ENCODE measurements around the gene ARHGAP42. TPM values are rescaled to one million over a fixed set of nuclear protein-coding genes. Genes with fewer than 3 reads are reported as not detected.

The ARHGAP42 gene
- total and polyA plus RNA-seq, 4 donors, result 3.8 to 17.2 (median 12.0) TPM

GRCh38 chr11:100759106-100759505 is 72.0 kb downstream of the ARHGAP42 start:
- 72% methylated on average over 2 of the region's 2 CpGs for WGBS
- Histone ChIP-seq H3K4me1 (ENCODE audit: control insufficient read depth in 4 of 4, insufficient read depth in 4 of 4, low read length in 3 of 4) (peaks cover 0 to 16% (median 10%) of the 10 kb centered on the region in 4 donors), H3K36me3 (ENCODE audit: control insufficient read depth in 4 of 4, insufficient read depth in 3 of 4, low read depth in 1 of 4, low read length in 3 of 4) (no peaks in the 10 kb centered on the region), H3K9me3 (ENCODE audit: control insufficient read depth in 4 of 4, low read length in 3 of 4) (no peaks in the 10 kb centered on the region), H3K27ac (ENCODE audit: low read depth in 1 of 2, low read length in 2 of 2) (no peak overlapping the region), H3K9ac (ENCODE audit: low read depth in 1 of 2, low read length in 2 of 2) (no peak overlapping the region), H3K27me3 (ENCODE audit: control insufficient read depth in 4 of 4, insufficient read depth in 4 of 4, low read length in 3 of 4) (no peaks in the 10 kb centered on the region), H3K4me3 (ENCODE audit: low read depth in 1 of 3, low read length in 3 of 3) (no peak overlapping the region)
- no peak for DNase-seq (ENCODE audit: low spot score)
- TF ChIP-seq HNF4G (IDR thresholded peaks at IDR 0.05) (no peak), RAD21 (IDR thresholded peaks at IDR 0.05) (no peak), GABPA (IDR thresholded peaks at IDR 0.05 in 1 of 2, conservative IDR thresholded peaks at IDR 0.05 in 1 of 2) (no peak), RXRA (IDR thresholded peaks at IDR 0.05) (no peak), TAF1 (conservative IDR thresholded peaks at IDR 0.05) (no peak), FOXA2 (IDR thresholded peaks at IDR 0.05) (no peak), YY1 (IDR thresholded peaks at IDR 0.05) (no peak), EGR1 (IDR thresholded peaks at IDR 0.05; ENCODE audit: low read depth in 2 of 2) (no peak), MAX (IDR thresholded peaks at IDR 0.05) (no peak), HNF4A (conservative IDR thresholded peaks at IDR 0.05) (no peak), REST (IDR thresholded peaks at IDR 0.05) (no peak)

DNA sequence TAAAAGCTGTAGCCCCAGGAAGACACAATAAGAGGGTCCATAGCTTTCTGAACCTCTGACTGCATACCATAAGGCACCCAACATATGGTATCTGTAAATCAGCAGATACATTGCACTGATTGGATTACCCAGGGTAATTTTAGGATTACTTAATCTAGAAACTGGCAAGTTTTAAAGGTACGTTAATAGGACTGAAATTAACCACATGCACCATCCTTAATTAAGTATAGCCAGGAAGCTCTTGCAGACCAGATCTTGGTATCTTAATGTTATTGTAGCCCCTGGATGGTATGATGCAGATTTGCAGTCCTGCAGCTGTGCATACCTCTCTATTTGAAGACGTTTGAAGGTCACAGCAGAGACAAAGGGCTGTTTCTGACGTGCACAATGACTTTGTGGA is 72.8 kb downstream of the ARHGAP42 start:
- Histone ChIP-seq H3K27me3 (ENCODE audit: control insufficient read depth in 4 of 4, insufficient read depth in 4 of 4, low read length in 3 of 4) (no peaks in the 10 kb centered on the region), H3K4me1 (ENCODE audit: control insufficient read depth in 4 of 4, insufficient read depth in 4 of 4, low read length in 3 of 4) (peaks cover 0 to 16% (median 10%) of the 10 kb centered on the region in 4 donors), H3K9me3 (ENCODE audit: control insufficient read depth in 4 of 4, low read length in 3 of 4) (no peaks in the 10 kb centered on the region), H3K27ac (ENCODE audit: low read depth in 1 of 2, low read length in 2 of 2) (no peak overlapping the region), H3K4me3 (ENCODE audit: low read depth in 1 of 3, low read length in 3 of 3) (no peak overlapping the region), H3K9ac (ENCODE audit: low read depth in 1 of 2, low read length in 2 of 2) (no peak overlapping the region), H3K36me3 (ENCODE audit: control insufficient read depth in 4 of 4, insufficient read depth in 3 of 4, low read depth in 1 of 4, low read length in 3 of 4) (no peaks in the 10 kb centered on the region)
- 81% methylated on average over 3 of the region's 3 CpGs for WGBS
- no peak for DNase-seq (ENCODE audit: low spot score)
- TF ChIP-seq TAF1 (conservative IDR thresholded peaks at IDR 0.05), result no peak
- TF ChIP-seq REST (IDR thresholded peaks at IDR 0.05), result no peak
- no peak for TF ChIP-seq RAD21 (IDR thresholded peaks at IDR 0.05)
- no peak for TF ChIP-seq HNF4G (IDR thresholded peaks at IDR 0.05)
- no peak for TF ChIP-seq ATF3 (IDR thresholded peaks at IDR 0.05)
- no peak for TF ChIP-seq HNF4A (conservative IDR thresholded peaks at IDR 0.05)
- TF ChIP-seq ZBTB33 (IDR thresholded peaks at IDR 0.05), result no peak
- TF ChIP-seq GABPA (IDR thresholded peaks at IDR 0.05 in 1 of 2, conservative IDR thresholded peaks at IDR 0.05 in 1 of 2), result no peak
- no peak for TF ChIP-seq FOXA2 (IDR thresholded peaks at IDR 0.05)
- TF ChIP-seq FOXA1 (IDR thresholded peaks at IDR 0.05), result no peak
- TF ChIP-seq CTCF (IDR thresholded peaks at IDR 0.05; ENCODE audit: low read depth, low read length, missing input control), result no peak

Data from liver (tissue), 9 donors.